DMS 273 treated with DMSO at 0.1 percent for 48 hours (cell line): Measurements from ENCODE around the gene HDAC4.
"Not testable (repeated sequence)": the region's sequence is repeated elsewhere in the genome, so short reads cannot be mapped to it uniquely, and the experiment has no call there.

Source experiments
- DNase-seq: peaks from one replicate; lab custom pipeline; 2025; lab: John Stamatoyannopoulos, UW

Gene HDAC4

DNA sequence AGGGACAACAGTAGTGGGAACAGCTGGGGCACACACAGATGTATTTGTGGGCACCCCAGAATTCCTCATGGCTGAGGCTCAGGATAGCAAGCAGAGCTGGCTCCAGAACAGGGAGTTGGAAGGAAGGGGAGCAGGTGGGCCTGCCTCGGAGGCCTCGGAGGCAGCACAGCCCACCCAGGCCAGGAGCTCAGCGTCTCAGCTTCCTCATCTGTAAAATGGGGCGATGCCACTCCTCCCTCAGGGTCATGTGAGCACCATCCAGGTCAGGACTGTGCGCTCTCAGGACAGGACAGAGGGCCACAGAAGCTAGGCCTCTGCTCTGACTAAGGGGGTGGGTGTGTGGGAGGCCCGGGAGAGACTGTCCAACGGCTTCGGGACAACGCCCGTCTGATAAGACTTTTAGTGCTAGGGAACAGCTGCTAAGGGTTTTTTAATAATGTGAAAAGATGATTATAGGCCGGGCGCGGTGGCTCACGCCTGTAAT is 106.2 kb downstream of the HDAC4 start:
- DNase-seq: no peak

- no peak for DNase-seq
Observed at GRCh38 chr2:239293775-239294430, 106.9 kb downstream of the HDAC4 start.

GRCh38 chr2:239292959-239293774 is 107.7 kb downstream of the HDAC4 start:
- no peak for DNase-seq

DNA sequence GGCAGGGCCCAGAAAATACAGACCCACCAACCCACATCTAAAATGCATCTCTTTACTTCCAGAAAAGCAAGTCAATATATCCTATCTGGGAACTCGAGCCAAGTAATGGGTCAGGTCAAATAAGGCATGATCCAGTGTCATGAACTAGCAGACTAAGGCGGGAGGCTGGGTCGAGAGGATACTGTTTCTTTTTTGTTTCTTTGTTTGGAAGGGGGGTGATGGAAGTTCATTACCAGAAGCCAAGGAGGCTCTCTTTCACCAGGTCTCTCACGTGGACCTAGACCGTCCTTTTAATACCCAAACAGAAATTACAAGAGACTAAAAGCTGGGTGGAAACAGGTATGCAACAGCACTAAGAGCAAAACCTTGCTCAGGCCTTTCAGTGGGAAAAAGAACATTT is 108.3 kb downstream of the HDAC4 start:
- DNase-seq: no peak

- no peak for DNase-seq
Observed at GRCh38 chr2:239291475-239292350, 109.1 kb downstream of the HDAC4 start.

DNA sequence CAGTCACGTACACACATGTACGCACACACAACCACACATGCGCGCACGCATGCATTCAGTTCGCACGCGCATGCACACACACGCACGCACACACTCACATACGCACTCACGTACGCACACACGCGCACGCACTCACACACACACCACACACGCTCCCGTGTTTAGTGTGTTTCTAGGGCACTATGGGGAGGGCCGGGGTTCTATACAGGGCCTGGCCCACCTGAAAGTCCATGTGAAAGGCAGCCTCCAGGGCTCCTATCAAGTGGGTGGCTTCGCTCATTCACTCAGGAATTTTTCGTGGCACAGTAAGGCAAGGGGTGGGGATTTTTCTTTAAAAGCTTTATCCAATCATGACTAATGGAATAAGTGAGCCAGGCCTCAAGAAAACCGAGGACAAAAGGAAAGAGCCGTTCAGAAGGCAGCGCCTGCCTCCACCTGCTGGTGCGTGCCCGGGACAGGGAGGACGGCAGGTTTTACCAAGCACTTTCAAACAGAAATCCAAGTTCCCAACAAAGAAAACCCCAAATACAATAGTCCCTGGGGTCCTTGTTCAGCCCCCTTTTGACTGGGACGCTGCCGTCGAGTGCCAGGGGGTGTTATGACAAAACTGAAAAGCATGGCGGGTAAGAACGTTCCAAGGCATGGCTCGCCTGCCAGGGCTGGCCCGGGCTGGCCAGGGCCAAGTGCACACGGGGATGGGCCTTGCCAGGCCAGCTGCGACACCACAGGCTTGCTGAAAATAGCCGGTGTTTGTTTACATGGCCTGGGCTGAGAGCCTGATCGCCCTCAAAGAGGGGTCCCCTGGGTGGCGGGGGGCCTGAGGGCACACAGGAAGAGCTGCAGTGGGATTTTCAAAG is 110.0 kb downstream of the HDAC4 start:
- no peak for DNase-seq

DNA sequence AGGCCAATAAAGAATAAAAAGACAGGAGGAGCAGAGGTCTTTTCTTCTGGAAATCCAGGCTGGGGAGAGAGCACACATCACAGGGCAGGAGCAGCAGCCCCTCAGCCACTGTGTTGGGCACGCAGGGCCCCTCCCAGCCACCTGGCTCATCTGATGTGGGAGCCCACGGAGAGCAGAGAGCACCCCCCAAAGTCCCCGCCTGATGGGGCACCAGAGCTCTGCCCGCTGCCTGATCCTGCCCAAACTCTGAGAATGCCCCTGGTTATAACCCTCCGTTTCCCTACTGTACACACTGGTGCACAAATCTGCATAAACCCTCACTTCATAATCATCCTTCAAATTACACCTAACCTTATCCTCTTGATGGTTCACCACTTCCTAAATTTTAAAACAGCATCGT is 111.3 kb downstream of the HDAC4 start:
- DNase-seq: no peak

- DNase-seq: no peak
Observed at GRCh38 chr2:239288951-239289511, 111.8 kb downstream of the HDAC4 start.

DNA sequence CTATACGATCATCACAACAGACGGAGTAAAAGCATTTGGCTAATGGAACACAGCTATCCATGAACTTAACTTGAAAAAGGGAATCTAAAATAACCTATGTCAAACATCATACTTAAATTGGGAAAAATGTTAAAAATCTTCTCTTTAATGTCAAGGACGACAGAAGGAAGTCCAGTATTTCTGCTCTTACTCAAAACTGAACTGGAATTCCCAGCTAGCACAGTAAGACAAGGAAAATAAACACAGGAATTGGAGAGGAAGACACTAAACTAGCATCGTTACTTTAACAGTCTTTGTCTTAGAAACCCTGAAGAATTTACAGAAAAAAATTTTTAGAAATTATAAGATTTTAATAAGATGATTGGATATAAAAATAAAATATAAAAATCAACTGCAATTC is 112.6 kb downstream of the HDAC4 start:
- no peak for DNase-seq

DNA sequence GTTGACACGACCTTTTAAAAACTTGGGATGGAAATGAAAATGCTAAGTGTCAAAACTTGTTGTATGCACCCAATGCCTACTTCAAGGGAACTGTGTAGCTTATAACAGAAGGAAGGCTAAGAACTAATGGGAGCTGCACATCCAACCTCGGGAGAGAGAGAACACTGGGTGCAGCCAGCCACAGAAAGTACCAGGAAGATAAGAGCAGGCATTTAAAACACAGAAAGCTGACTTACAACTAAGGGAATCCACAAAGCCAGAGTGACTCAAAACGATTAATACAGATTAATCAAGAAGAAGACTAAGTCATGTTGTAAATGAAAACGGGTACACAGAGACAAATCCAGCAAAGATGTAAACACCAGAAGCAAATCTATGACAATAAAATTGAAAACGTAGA is 113.4 kb downstream of the HDAC4 start:
- DNase-seq: no peak

DNA sequence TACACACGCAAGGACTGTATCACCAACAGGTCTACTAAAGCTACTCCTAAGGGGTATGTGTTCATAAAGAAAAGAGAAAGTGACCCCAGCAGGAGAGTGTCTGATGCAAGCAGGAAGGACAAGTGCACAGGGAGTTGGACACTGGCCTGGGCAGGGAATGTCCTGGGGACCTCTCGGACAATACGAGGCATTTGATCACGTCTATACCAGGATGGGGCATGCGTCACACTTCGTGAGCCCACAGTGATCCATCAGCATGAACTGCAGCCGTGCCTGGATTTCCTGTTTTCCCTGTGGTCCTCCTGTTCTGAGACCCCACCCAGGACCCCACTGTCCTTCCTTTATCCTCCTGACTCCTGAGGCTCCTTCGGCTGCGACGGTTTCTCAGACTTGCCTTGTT is 113.9 kb downstream of the HDAC4 start:
- no peak for DNase-seq

DNA sequence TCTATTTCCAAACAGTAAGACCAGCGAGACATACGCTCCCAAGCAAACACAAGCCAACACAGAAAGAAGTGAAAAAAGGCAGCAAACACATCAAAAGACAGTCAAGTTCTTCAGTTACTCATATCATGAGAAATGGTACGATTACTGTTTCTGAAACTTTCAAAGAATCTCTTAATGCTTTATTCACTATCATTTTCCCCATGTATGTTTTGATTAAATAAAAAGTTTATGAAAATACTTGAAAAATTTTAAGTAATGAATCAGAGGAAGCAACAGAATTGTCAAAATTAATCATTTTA is 114.9 kb downstream of the HDAC4 start:
- DNase-seq: no peak

DNA sequence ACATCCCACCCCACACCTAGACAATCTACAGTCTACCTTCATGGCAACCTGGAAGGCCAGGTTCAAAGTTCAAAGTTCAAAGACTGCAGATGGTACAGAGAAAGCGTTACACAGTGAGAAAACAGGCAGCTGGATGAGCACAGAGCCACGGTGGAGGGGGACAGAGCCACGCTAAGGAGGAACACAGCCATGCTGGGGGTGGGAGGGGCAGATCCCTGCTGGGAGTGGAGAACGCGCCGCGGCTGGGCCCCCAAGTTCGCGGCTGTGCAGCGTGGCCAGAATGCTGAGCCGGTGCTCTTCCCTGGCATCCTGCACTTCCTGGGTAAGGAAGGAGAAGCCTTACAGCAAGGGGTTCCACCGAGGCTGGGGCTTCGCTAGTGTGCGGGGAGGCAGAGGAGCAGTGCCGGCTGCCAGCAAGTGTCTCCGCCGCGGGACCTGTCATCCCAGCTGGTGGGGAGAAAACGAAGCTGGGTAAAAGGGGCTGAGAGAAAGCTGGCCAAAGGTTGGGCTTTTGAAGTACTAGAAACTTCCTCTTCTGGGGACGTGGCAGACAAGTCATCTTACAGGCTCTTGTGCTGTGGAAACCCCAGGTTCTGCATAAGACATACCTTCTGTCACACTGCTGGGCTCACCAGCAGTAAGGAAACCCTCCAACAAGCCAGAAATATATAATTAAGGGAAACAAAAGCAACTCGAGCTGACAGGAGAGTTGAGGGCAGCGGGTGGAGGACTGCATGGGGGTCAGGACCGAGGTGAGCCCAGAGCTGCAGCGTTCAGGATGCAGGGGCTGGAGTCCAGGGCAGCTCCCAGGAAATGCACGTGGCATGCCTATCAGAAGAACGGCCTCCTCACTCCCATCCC is 115.5 kb downstream of the HDAC4 start:
- DNase-seq: no peak

DNA sequence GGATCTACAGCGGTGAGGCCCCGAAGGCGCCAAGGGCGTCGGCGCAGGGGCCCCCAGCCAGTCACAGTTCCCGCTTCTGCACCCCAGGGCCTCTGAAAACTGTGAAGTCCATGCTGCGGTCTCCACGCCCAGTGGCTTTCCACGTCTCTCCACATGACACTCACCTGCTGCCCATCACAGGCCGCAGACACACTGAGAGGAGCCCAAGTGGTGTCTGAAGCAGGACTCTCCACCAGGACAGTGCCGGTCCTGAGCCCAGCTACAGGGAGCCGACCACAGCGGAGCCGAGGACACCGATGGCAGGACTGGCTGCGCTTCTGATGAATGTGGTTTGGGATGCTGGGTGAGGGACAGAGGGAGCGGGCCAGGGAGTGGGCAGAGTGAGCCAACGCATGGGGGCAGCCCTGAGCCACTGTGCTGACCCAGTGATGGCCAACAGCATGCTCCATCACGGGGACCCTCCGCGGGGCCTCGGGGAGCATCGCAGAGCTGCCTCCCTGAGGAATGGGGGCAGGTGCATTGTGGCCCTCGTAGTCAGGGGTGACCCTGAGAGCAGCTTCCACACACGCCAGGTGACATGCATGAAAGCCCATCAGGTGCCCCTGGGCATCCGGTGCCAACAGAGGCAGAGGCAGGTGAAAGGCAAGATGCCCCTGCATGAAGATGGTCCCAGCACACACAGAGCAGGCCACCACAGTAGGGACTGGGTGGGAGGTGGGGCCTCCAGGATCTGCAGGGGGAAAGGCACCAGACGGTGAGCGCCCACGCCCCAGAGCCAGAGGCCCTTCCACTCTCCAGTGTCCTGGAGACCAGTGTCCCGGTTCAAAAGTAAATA is 116.6 kb downstream of the HDAC4 start:
- DNase-seq: no peak

DNA sequence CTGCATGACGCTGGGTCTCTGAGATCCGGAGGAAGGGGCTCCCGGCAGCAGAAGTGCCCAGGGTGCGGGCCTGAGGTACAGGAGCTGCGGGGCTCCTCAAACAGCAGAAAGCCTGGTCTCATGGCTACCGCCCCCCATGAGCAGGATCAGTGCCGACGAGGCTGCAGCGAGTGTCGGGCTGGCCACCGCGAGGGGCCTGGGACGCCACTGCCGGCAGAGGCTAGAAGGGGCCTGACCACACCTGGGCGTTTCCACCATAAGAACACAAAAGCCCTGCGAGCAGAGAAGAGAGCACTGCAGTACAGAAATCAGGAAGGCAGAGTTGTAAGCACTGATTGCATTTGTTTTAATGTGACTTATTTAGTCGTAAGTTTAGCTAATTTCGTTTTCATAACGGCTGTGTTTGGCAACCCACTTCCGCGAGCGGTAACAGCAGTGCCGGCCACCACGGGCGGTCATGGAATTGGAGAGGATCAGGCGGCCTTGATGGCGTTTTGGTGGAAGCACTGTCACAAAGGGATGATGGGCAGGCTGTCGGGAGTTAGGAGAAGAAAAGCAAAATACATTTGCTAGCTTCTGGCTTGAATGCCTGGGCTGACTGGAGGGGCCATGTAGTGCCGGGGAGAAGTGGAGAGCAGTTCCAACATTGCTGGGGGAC is 117.4 kb downstream of the HDAC4 start:
- DNase-seq: no peak

- DNase-seq: no peak
Observed at GRCh38 chr2:239282448-239283287, 118.2 kb downstream of the HDAC4 start.

GRCh38 chr2:239280296-239281017 is 120.4 kb downstream of the HDAC4 start:
- not testable (repeated sequence) for DNase-seq
